HG03460 (cell line): ENCODE results near the gene RGS11.

Source experiments
- ATAC-seq: cut with Tn5 transposase; IDR thresholded peaks from one replicate; pipeline ENCODE4 v1.9.1; 2021; ENCODE audit not compliant: unreplicated experiment

RGS11 gene

GRCh38 chr16:296806-297510 lies 21.2 kb upstream of the RGS11 start:
- no peak for ATAC-seq

- ATAC-seq, result no peak
These were observed 20.5 kb upstream of the RGS11 start for GRCh38 chr16:296276-296675.

GRCh38 chr16:293043-293775 lies 17.5 kb upstream of the RGS11 start:
- ATAC-seq, result no peak

- no peak for ATAC-seq
These were observed 15.8 kb upstream of the RGS11 start for GRCh38 chr16:291539-291938.

- ATAC-seq, result no peak
These were observed 15.1 kb upstream of the RGS11 start for GRCh38 chr16:290681-291405.

- no peak for ATAC-seq
These were observed 14.4 kb upstream of the RGS11 start for GRCh38 chr16:290015-290680.

- no peak for ATAC-seq
These were observed 13.8 kb upstream of the RGS11 start for GRCh38 chr16:289395-289997.

GRCh38 chr16:287981-288920 lies 12.5 kb upstream of the RGS11 start:
- ATAC-seq, result no peak

- ATAC-seq, result no peak
These were observed 11.6 kb upstream of the RGS11 start for GRCh38 chr16:287298-287811.

- ATAC-seq, result no peak
These were observed 10.9 kb upstream of the RGS11 start for GRCh38 chr16:286491-287297.

GRCh38 chr16:285146-286055 lies 9.7 kb upstream of the RGS11 start:
- no peak for ATAC-seq

GRCh38 chr16:284204-285120 lies 8.7 kb upstream of the RGS11 start:
- ATAC-seq, result no peak

- ATAC-seq, result no peak
These were observed 7.5 kb upstream of the RGS11 start, which contains the start of gene PDIA2 for GRCh38 chr16:283033-283805. TSS of gene PDIA2 (plus strand) at chr16:283164. CDS start at chr16:283170, 6 bp downstream.

- no peak for ATAC-seq
These were observed 6.7 kb upstream of the RGS11 start for GRCh38 chr16:282491-282890.

- no peak for ATAC-seq
These were observed 6.0 kb upstream of the RGS11 start for GRCh38 chr16:281660-282255.
